GM12878 (cell line): ENCODE measurements around the gene CLIC5. TPM values are rescaled to one million over a fixed set of nuclear protein-coding genes. Genes with fewer than 3 reads are reported as not detected.

Source experiments
- ATAC-seq: fragments of 200-7000 bp; cut with Tn5 transposase; 3 replicates; pipeline ENCODE4 v1.9.1; 2020; ENCODE audit warnings: mild to moderate bottlenecking, moderate library complexity
- BruUV-seq: library from RNA; stranded (reverse); fragments of 400-500 nt; replicated peaks from 2 replicates; lab custom pipeline; 2021; lab: Mats Ljungman, UMichigan
- CTCF ChIA-PET: fragments of 300-600 bp; sonication (Branson Sonifier 250); formaldehyde crosslinking; extraction: SDS; loops from one replicate; lab custom pipeline; 2021; ENCODE audit warnings: inconsistent platforms; lab: Yijun Ruan, JAX
- POLR2A ChIA-PET: fragments of 350-600 bp; formaldehyde crosslinking; extraction: SDS; loops from one replicate; lab custom pipeline; 2021; ENCODE audit warnings: inconsistent platforms; lab: Charles Lee
- RAD21 ChIA-PET: fragments of 300-600 bp; sonication (Branson Sonifier 250); formaldehyde crosslinking; loops from one replicate; lab custom pipeline; 2023; ENCODE audit warnings: antibody characterized with exemption; ENCODE audit not compliant: unreplicated experiment; lab: Charles Lee
- SMC1A ChIA-PET: fragments of 300-600 bp; sonication (Branson Sonifier 250); formaldehyde crosslinking; loops from one replicate; lab custom pipeline; 2023; ENCODE audit not compliant: unreplicated experiment, uncharacterized antibody; lab: Charles Lee
- DNase-seq: peaks from one replicate; pipeline ENCODE4 v3.0.0-alpha.2; 2011; ENCODE audit warnings: low read depth, low spot score
- FAIRE-seq: peaks from 3 replicates; lab custom pipeline; 2011; peaks lifted over from hg19 to GRCh38; lab: Jason Lieb, UNC
- H2AFZ ChIP-seq: 2 replicates; pipeline ENCODE4 v1.6.0; 2011; ENCODE audit warnings: low read depth, low read length, control low read depth; ENCODE audit not compliant: control insufficient read depth
- H3K27ac ChIP-seq: 2 replicates; pipeline ENCODE4 v1.5.1; 2011; ENCODE audit warnings: control low read depth; ENCODE audit not compliant: control insufficient read depth, insufficient read depth
- H3K27me3 ChIP-seq, 2 experiments: replicated peaks in 1 of 2; 2 replicates each; pipeline versions ENCODE4 v1.6.0 to v1.6.1; 2011; ENCODE audit warnings: low read length in 1 of 2; ENCODE audit not compliant: control insufficient read depth in 2 of 2, insufficient read depth in 2 of 2
- H3K36me3 ChIP-seq, 2 experiments: 2 replicates each; pipeline ENCODE4 v1.5.1; 2011; ENCODE audit warnings: low read length in 1 of 2; ENCODE audit not compliant: control insufficient read depth in 2 of 2, insufficient read depth in 2 of 2
- H3K4me1 ChIP-seq: 2 replicates; pipeline ENCODE4 v1.6.1; 2011; ENCODE audit warnings: mild to moderate bottlenecking, low read length, moderate library complexity, mixed read lengths; ENCODE audit not compliant: control insufficient read depth, insufficient read depth
- H3K4me2 ChIP-seq: 2 replicates; pipeline ENCODE4 v1.6.0; 2011; ENCODE audit warnings: control low read depth; ENCODE audit not compliant: control insufficient read depth, insufficient read depth
- H3K4me3 ChIP-seq: fragments of 200-600 bp; sonication (generic); 2 replicates; pipeline ENCODE4 v1.5.1; 2016
- H3K79me2 ChIP-seq: 2 replicates; pipeline ENCODE4 v1.6.0; 2011; ENCODE audit warnings: low read length; ENCODE audit not compliant: control insufficient read depth, insufficient read depth
- H3K9ac ChIP-seq: 2 replicates; pipeline ENCODE4 v1.8.0; 2011; ENCODE audit warnings: low read length, control low read depth, mixed read lengths; ENCODE audit not compliant: control insufficient read depth, insufficient read depth
- H3K9me3 ChIP-seq: replicated peaks from 3 replicates; pipeline ENCODE4 v1.5.1; 2011; ENCODE audit warnings: mild to moderate bottlenecking, low read length; ENCODE audit not compliant: control insufficient read depth, insufficient read depth
- H4K20me1 ChIP-seq: 2 replicates; pipeline ENCODE4 v1.6.0; 2011; ENCODE audit not compliant: control insufficient read depth, insufficient read depth
- ASH2L ChIP-seq: fragments of 300-600, 200-600 bp; sonication (generic); IDR thresholded peaks from 2 replicates; pipeline ENCODE4 v1.6.1; 2017; ENCODE audit warnings: low read depth, mild to moderate bottlenecking, borderline replicate concordance
- BHLHE40 ChIP-seq, 2 experiments: fragments of 450-650 bp in 1 of 2; IDR thresholded peaks; 2 replicates each; pipeline ENCODE4 v1.6.1; 2011 to 2017; ENCODE audit warnings: low read depth in 2 of 2, borderline replicate concordance in 1 of 2, improper control_type of control experiment in 1 of 2, low read length in 1 of 2, mild to moderate bottlenecking in 1 of 2
- WGBS: methylation state at CpG from one replicate; pipeline ENCODE4 v1.1.6; 2016; ENCODE audit warnings: low lambda C conversion rate; ENCODE audit not compliant: insufficient replicate concordance, insufficient coverage; ENCODE audit errors: missing lambda C conversion rate; 5-methylcytosine and 5-hydroxymethylcytosine counted together
- in situ Hi-C: fragments of 300-500 bp; cut with MboI; formaldehyde crosslinking; loops from 9 replicates; pipeline ENCODE4 v1.14.3; 2018; ENCODE audit warnings: mixed read lengths
- intact Hi-C: fragments of 100-400 bp; cut with micrococcal nuclease; formaldehyde crosslinking; loops from one replicate; pipeline ENCODE4 v1.14.2; 2022; ENCODE audit not compliant: unreplicated experiment
- polyA plus RNA-seq, 11 experiments: library from polyadenylated mRNA; depleted of rRNA in 4 of 11; unstranded in 6 of 11; stranded (reverse) in 5 of 11; fragments of >200 nt; fragmentation: Nextera tagmentation in 4 of 11; fragmentation: Illumina TruSeq in 1 of 11; extraction: Ambion mirVana in 4 of 11; extraction: Trizol in 1 of 11; gene quantifications; 1 replicate in 1 of 11; 2 replicates in 10 of 11; pipeline versions ENCODE4 v1.2.1 to v1.2.3, GENCODE V29; 2011 to 2016; ENCODE audit warnings: inconsistent platforms in 2 of 11, missing spikeins in 2 of 11, low read depth in 1 of 11
- total RNA-seq, 4 experiments: library from RNA; depleted of rRNA in 3 of 4; stranded (reverse); fragments of >200 nt in 3 of 4; fragmentation: Illumina TruSeq in 1 of 4; extraction: Trizol in 1 of 4; gene quantifications; 2 replicates each; pipeline versions ENCODE4 v1.2.1 to v1.2.3, GENCODE V29; 2013 to 2021

CLIC5 gene
- total and polyA plus RNA-seq, 10 of the 15 experiments (the other 5 are each of a cell fraction or from before 2014, with no cell fraction given), result 0.01 to 0.08 (median 0.02) TPM; not detected in 7

DNA sequence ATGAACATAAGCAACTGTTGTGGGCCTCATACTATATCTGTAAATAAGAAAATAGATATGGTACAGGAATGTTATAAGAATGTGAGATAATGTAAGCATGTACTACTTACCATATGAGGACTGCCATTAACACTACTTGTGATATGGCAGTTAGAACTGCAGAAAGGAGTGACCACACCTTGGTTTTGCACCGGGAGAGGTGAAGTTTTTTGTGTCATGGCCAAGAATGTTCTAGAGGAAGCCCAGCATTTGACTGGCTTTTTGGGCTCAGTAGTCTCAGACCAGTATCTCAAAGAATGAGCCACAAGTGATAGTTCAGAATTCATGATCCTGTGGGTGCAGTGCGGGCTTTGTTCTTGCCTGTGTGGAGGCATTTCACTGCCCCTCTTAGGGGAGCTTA lies 123.5 kb downstream of the CLIC5 start:
- H3K9ac ChIP-seq, result no peak overlapping the region
- ChIA-PET CTCF (interaction anchor here (0.6 to 1.4 kb wide), 2 partner anchors 29 to 30 kb away, joined by 3 to 4 read pairs; no protein-coding TSS in a partner anchor), POLR2A (no interaction called here), RAD21 (no interaction called here), SMC1A (interaction anchor here (0.8 kb wide), 1 partner anchor 13 kb away, joined by 3 read pairs; no protein-coding TSS in a partner anchor)
- ATAC-seq (no peak), DNase-seq (no peak), FAIRE-seq (no peak)
- no peaks in the 10 kb centered on the region; a peak in 2 of 4 replicates for H3K27me3 ChIP-seq
- intact Hi-C loops, result no loop called here
- 51% methylated on average over 2 of the region's 2 CpGs for WGBS
- H3K27ac ChIP-seq, result no peak overlapping the region
- no peak overlapping the region for H3K4me3 ChIP-seq
- no peaks in the 10 kb centered on the region for H3K9me3 ChIP-seq
- no peaks in the 10 kb centered on the region for H4K20me1 ChIP-seq
- no peaks in the 10 kb centered on the region for H3K4me1 ChIP-seq
- no peak overlapping the region for H2AFZ ChIP-seq
- no TSS peak for BruUV-seq
- H3K4me2 ChIP-seq, result no peak overlapping the region
- no peaks in the 10 kb centered on the region for H3K36me3 ChIP-seq
- no peak for TF ChIP-seq BHLHE40 (IDR thresholded peaks at IDR 0.05; ENCODE audit: borderline replicate concordance in 1 of 2, low read depth in 2 of 2, low read length in 1 of 2)
- TF ChIP-seq, all 136 proteins: peak for 0
- no peaks in the 10 kb centered on the region for H3K79me2 ChIP-seq
- in situ Hi-C loops, result no loop called here

DNA sequence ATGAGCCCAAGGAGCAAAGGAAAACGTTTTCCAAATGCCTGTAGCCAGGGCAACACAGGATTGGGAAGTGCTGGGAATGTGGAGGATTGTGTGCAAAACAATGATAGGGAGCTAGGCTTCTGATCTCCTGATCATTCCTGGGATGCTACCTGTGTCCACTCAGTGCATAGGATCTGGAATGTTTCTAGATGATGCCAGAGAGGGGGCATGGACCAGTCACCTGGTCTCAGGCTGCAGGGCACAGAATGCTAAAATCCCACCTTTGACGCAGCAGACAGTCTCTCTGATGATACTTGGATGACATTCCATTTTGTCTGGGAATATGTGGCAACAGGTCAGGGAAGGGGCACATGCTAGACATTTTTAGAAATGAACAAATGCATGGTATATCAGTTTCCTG lies 128.9 kb downstream of the CLIC5 start:
- no peak for TF ChIP-seq ASH2L
- ChIA-PET POLR2A (no interaction called here), RAD21 (no interaction called here), SMC1A (no interaction called here), CTCF (no interaction called here)
- Histone ChIP-seq H3K4me3 (no peak overlapping the region), H3K27ac (no peak overlapping the region), H3K36me3 (no peaks in the 10 kb centered on the region), H4K20me1 (no peaks in the 10 kb centered on the region), H3K4me2 (no peak overlapping the region), H2AFZ (no peak overlapping the region), H3K4me1 (no peaks in the 10 kb centered on the region), H3K79me2 (no peaks in the 10 kb centered on the region), H3K27me3 (peaks cover 0 to 2% of the 10 kb centered on the region in 2 experiments; a peak in 2 of 4 replicates), H3K9ac (no peak overlapping the region), H3K9me3 (no peaks in the 10 kb centered on the region)
- intact Hi-C loops, result no loop called here
- DNase-seq (no peak), FAIRE-seq (no peak), ATAC-seq (no peak)
- 17% methylated on average over 2 of the region's 2 CpGs for WGBS
- in situ Hi-C loops, result no loop called here
- BruUV-seq, result no TSS peak
